ENCODE measurements around the gene UROC1. TPM values are rescaled to one million over a fixed set of nuclear protein-coding genes. Genes with fewer than 3 reads are reported as not detected.
A peak's percentile ranks its signal among the peaks of the same experiment; 100 is the strongest.

The UROC1 gene
- total and polyA plus RNA-seq, 8 donors: 0.09 TPM; not detected in 7

DNA sequence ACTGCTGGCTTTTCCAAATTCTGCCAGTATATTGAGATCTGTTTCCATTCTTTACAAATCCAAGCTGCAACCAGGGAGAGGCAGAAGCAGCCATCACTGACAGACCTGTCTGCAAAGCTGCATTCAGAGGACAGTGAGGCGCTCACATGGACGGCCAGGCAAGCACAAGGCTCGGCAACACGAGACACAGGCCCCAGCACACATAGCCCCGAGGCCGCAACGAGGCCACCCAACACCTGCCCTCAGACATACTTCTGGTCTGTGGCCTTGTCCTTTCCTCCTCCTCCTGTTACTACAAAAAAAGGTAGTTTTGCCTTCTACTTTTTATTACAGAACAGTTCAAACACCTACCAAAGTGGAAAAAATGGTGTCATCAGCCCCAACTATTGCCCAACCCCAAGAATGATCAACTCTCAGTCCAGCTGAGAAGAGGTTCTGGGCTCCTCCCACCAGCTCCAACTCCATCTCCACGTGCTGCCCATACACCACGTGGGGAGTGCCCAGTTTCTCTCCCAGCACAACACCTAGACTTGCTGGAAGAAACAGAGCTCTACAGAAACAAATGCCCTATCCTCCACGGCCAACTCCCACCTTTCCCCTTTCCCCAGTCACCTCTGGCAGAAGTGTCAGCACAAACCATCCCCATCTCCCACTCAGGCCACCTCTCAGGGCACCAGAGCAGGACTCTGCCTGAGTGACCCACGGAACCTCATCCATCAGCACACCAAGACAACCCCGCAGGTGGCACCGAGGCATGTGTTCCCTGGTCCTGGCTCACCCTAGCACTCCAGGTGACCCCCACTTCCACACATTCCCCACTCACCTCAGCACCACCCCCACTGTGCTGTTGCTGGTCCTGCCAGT is 49.3 kb downstream of the UROC1 start:
- ATAC-seq (no peak), FAIRE-seq (no peak), DNase-seq (peak in 1 of 6 donors; percentile 30)
- no peak overlapping the region for H3K27ac ChIP-seq
- intact Hi-C loops (cut with DNase I): no loop called here
- no peak overlapping the region for H3K4me3 ChIP-seq
- peaks cover 0 to 52% (median 48%) of the 10 kb centered on the region in 3 donors for H3K36me3 ChIP-seq
- TF ChIP-seq, protein P1, sequence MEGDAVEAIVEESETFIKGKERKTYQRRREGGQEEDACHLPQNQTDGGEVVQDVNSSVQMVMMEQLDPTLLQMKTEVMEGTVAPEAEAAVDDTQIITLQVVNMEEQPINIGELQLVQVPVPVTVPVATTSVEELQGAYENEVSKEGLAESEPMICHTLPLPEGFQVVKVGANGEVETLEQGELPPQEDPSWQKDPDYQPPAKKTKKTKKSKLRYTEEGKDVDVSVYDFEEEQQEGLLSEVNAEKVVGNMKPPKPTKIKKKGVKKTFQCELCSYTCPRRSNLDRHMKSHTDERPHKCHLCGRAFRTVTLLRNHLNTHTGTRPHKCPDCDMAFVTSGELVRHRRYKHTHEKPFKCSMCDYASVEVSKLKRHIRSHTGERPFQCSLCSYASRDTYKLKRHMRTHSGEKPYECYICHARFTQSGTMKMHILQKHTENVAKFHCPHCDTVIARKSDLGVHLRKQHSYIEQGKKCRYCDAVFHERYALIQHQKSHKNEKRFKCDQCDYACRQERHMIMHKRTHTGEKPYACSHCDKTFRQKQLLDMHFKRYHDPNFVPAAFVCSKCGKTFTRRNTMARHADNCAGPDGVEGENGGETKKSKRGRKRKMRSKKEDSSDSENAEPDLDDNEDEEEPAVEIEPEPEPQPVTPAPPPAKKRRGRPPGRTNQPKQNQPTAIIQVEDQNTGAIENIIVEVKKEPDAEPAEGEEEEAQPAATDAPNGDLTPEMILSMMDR (IDR thresholded peaks at IDR 0.05): no peak
- H3K9me3 ChIP-seq: no peaks in the 10 kb centered on the region
- H3K27me3 ChIP-seq: no peaks in the 10 kb centered on the region
- WGBS, 2 donors: 80 to 85% methylated on average over 13 of the region's 13 CpGs
- peaks cover 29 to 60% (median 48%) of the 10 kb centered on the region in 3 donors for H3K4me1 ChIP-seq

DNA sequence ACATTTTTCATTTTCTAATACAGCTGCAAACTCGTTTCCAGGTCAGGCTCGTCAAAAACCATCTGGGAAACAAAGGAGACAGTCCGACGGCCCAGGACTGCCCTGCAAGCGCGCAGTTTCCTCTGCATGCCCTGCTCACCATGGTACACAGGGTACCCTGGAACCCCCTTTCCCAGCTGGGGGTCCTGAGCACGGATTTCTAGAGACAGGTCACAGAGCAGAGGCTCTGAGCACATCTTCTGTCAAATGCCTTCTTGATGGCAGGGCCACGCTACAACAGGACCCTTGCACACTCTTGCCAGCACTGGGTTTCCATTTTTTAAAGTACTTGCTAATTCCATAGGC is 50.0 kb downstream of the UROC1 start:
- DNase-seq (peak in 1 of 6 donors; percentile 28), FAIRE-seq (no peak), ATAC-seq (no peak)
- H3K4me1 ChIP-seq: peaks cover 22 to 60% (median 42%) of the 10 kb centered on the region in 3 donors
- H3K27me3 ChIP-seq: no peaks in the 10 kb centered on the region
- TF ChIP-seq, protein P1 (IDR thresholded peaks at IDR 0.05): no peak
- intact Hi-C loops (cut with DNase I): no loop called here
- H3K9me3 ChIP-seq: no peaks in the 10 kb centered on the region
- H3K36me3 ChIP-seq: peaks cover 0 to 52% (median 49%) of the 10 kb centered on the region in 3 donors
- H3K27ac ChIP-seq: no peak overlapping the region
- no peak overlapping the region for H3K4me3 ChIP-seq
- 74 to 80% methylated on average over 8 of the region's 8 CpGs for WGBS, 2 donors

GRCh38 chr3:126466886-126467610 is 50.5 kb downstream of the UROC1 start:
- ATAC-seq (peak in 1 of 4 donors; percentile 2), FAIRE-seq (no peak), DNase-seq (peak in 1 of 6 donors; percentile 33)
- TF ChIP-seq, protein P1 (IDR thresholded peaks at IDR 0.05): no peak
- H3K4me3 ChIP-seq: no peak overlapping the region
- peaks cover 20 to 59% (median 41%) of the 10 kb centered on the region in 3 donors for H3K4me1 ChIP-seq
- no peaks in the 10 kb centered on the region for H3K9me3 ChIP-seq
- peaks cover 0 to 54% (median 49%) of the 10 kb centered on the region in 3 donors for H3K36me3 ChIP-seq
- no peaks in the 10 kb centered on the region for H3K27me3 ChIP-seq
- peak overlapping the region in 2 of 4 donors; percentile 70 to 77 for H3K27ac ChIP-seq
- intact Hi-C loops (cut with DNase I): no loop called here
- 70 to 72% methylated on average over 19 of the region's 19 CpGs for WGBS, 2 donors

DNA sequence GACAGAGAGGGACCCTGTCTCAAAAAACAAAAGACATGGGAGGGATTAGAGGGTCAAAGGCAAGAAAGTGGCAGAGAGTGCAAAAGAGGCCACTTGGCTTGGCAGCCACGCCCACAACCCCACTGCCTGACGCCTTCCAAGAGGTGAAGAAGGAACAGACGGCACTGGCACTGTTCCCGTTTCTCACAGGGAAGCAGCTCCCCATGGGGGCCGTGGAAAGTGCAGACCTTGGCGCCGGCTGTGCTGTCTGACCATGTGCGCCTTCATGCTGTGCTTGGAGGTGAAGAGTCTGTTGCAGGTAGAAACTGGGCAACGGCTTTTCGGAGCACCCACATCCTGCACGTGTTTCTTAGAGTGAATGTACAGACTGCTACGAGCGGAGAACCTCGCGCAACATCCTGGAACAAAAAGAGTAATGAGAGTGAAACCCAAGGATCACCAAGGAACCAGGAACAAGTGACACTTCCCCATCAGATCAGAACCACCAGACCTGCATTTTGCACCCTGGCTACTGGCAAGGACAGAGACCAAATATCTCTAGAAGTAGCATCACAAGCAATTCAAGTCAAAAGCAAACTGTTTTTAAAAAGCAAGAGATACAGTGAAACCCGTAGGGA is 51.5 kb downstream of the UROC1 start:
- WGBS, 2 donors: 46 to 52% methylated on average over 16 of the region's 16 CpGs
- intact Hi-C loops (cut with DNase I): no loop called here
- TF ChIP-seq, protein P1 (IDR thresholded peaks at IDR 0.05): no peak
- no peaks in the 10 kb centered on the region for H3K27me3 ChIP-seq
- ATAC-seq (peak; percentile 11 to 59 (median 41)), FAIRE-seq (no peak), DNase-seq (peak in 5 of 6 donors; percentile 59 to 83 (median 64))
- no peak overlapping the region for H3K4me3 ChIP-seq
- H3K9me3 ChIP-seq: no peaks in the 10 kb centered on the region
- H3K27ac ChIP-seq: peak overlapping the region in 3 of 4 donors; percentile 49 to 77 (median 70)
- peaks cover 3 to 64% (median 46%) of the 10 kb centered on the region in 3 donors for H3K36me3 ChIP-seq
- H3K4me1 ChIP-seq: peaks cover 18 to 58% (median 33%) of the 10 kb centered on the region in 3 donors
